HepG2 (cell line): ENCODE data around the gene SCO1. TPM values are rescaled to one million over a fixed set of nuclear protein-coding genes. Genes with fewer than 3 reads are reported as not detected.

ENCODE experiments used
- BCL6 ChIP-seq: IDR thresholded peaks from 2 replicates; pipeline ENCODE4 v1.6.1; 2016; ENCODE audit warnings: missing genetic modification reagents, missing compliant biosample characterization
- FOXC1 ChIP-seq: sonication (generic); formaldehyde crosslinking; IDR thresholded peaks from 2 replicates; pipeline ENCODE4 v1.8.0; 2022; ENCODE audit warnings: mild to moderate bottlenecking, missing genetic modification reagents, borderline replicate concordance
- GFI1 ChIP-seq: sonication (generic); formaldehyde crosslinking; IDR thresholded peaks from 2 replicates; pipeline ENCODE4 v1.5.0; 2020; ENCODE audit warnings: missing genetic modification reagents, mild to moderate bottlenecking, borderline replicate concordance
- GLI4 ChIP-seq: sonication (generic); formaldehyde crosslinking; IDR thresholded peaks from 2 replicates; pipeline ENCODE4 v1.5.1; 2020; ENCODE audit warnings: missing genetic modification reagents, mild to moderate bottlenecking, moderate library complexity, borderline replicate concordance
- HOXA3 ChIP-seq: sonication (generic); formaldehyde crosslinking; IDR thresholded peaks from 2 replicates; pipeline ENCODE4 v1.5.0; 2020; ENCODE audit warnings: missing genetic modification reagents
- KMT2B ChIP-seq: IDR thresholded peaks from 2 replicates; pipeline ENCODE4 v1.6.1; 2016; ENCODE audit warnings: missing genetic modification reagents, missing compliant biosample characterization
- RFX5 ChIP-seq: IDR thresholded peaks from 2 replicates; pipeline ENCODE4 v1.6.1; 2011; ENCODE audit warnings: low read depth, low read length, improper control_type of control experiment
- SOX5 ChIP-seq: IDR thresholded peaks from 2 replicates; pipeline ENCODE4 v1.6.1; 2016; ENCODE audit warnings: borderline replicate concordance
- SP2 ChIP-seq: sonication (generic); formaldehyde crosslinking; IDR thresholded peaks from 2 replicates; pipeline ENCODE4 v1.5.1; 2020; ENCODE audit warnings: mild to moderate bottlenecking, missing genetic modification reagents
- TAF15 ChIP-seq: fragments of 200-400 bp; formaldehyde crosslinking; IDR thresholded peaks from one replicate; pipeline ENCODE4 v1.6.1; 2018; ENCODE audit warnings: mild to moderate bottlenecking, low read depth, low read length; ENCODE audit not compliant: poor library complexity, severe bottlenecking
- TEAD3 ChIP-seq: optimal IDR thresholded peaks from 2 replicates; pipeline ENCODE3; 2016; ENCODE audit warnings: borderline replicate concordance
- U2AF1 ChIP-seq: fragments of 200-400 bp; formaldehyde crosslinking; optimal IDR thresholded peaks from 2 replicates; pipeline ENCODE3; 2017; ENCODE audit warnings: mild to moderate bottlenecking, low read depth, low read length
- ZBTB20 ChIP-seq: sonication (generic); formaldehyde crosslinking; IDR thresholded peaks from 2 replicates; pipeline ENCODE4 v1.8.1; 2023; ENCODE audit warnings: missing genetic modification reagents, low read depth, mild to moderate bottlenecking, borderline replicate concordance
- ZIK1 ChIP-seq: sonication (generic); formaldehyde crosslinking; IDR thresholded peaks from 2 replicates; pipeline ENCODE4 v1.5.0; 2020; ENCODE audit warnings: mild to moderate bottlenecking, low read depth, missing genetic modification reagents, borderline replicate concordance
- ZNF124 ChIP-seq: sonication (generic); formaldehyde crosslinking; IDR thresholded peaks from 2 replicates; pipeline ENCODE4 v1.4.0; 2020; ENCODE audit warnings: missing genetic modification reagents
- ZNF136 ChIP-seq: sonication (generic); formaldehyde crosslinking; IDR thresholded peaks from 2 replicates; pipeline ENCODE4 v1.8.1; 2022; ENCODE audit warnings: low read depth, mild to moderate bottlenecking, moderate library complexity, missing genetic modification reagents
- ZNF160 ChIP-seq: sonication (generic); formaldehyde crosslinking; IDR thresholded peaks from 2 replicates; pipeline ENCODE4 v1.8.0; 2022; ENCODE audit warnings: mild to moderate bottlenecking, inconsistent platforms, missing genetic modification reagents
- ZNF24 ChIP-seq: fragments of 450-650 bp; IDR thresholded peaks from 2 replicates; pipeline ENCODE4 v1.6.1; 2017; ENCODE audit warnings: antibody characterized with exemption, mild to moderate bottlenecking
- ZNF317 ChIP-seq: sonication (generic); formaldehyde crosslinking; IDR thresholded peaks from 2 replicates; pipeline ENCODE4 v1.5.0; 2020; ENCODE audit warnings: mild to moderate bottlenecking, missing genetic modification reagents
- ZNF501 ChIP-seq: sonication (generic); formaldehyde crosslinking; IDR thresholded peaks from 2 replicates; pipeline ENCODE4 v1.5.1; 2020; ENCODE audit warnings: mild to moderate bottlenecking, moderate library complexity, missing genetic modification reagents
- ZNF503 ChIP-seq: sonication (generic); formaldehyde crosslinking; IDR thresholded peaks from 2 replicates; pipeline ENCODE4 v1.4.0; 2020; ENCODE audit warnings: missing genetic modification reagents
- ZNF549 ChIP-seq: sonication (generic); formaldehyde crosslinking; IDR thresholded peaks from 2 replicates; pipeline ENCODE4 v1.5.0; 2020; ENCODE audit warnings: missing genetic modification reagents
- ZNF574 ChIP-seq: sonication (generic); formaldehyde crosslinking; IDR thresholded peaks from 2 replicates; pipeline ENCODE4 v1.4.0; 2020; ENCODE audit warnings: missing genetic modification reagents
- polyA plus RNA-seq, 8 experiments: library from polyadenylated mRNA; depleted of rRNA in 3 of 8; stranded (reverse) in 7 of 8; unstranded in 1 of 8; fragments of >200 nt; fragmentation: Illumina TruSeq in 4 of 8; extraction: Trizol in 4 of 8; gene quantifications; 2 replicates each; pipeline versions ENCODE4 v1.2.1 to v1.2.3, GENCODE V29; 2011 to 2016; ENCODE audit warnings: low read depth in 4 of 8, missing spikeins in 1 of 8, mixed read lengths in 1 of 8; ENCODE audit not compliant: insufficient read depth in 1 of 8
- total RNA-seq, 5 experiments: library from RNA; depleted of rRNA; stranded (reverse); fragments of >200 nt; fragmentation: Illumina TruSeq; extraction: Trizol; gene quantifications; 2 replicates each; pipeline ENCODE4 v1.2.3, GENCODE V29; 2016; ENCODE audit warnings: low read depth in 1 of 5
- TF ChIP-seq, protein P1 (sequence below): sonication (generic); formaldehyde crosslinking; IDR thresholded peaks from 2 replicates; pipeline ENCODE4 v1.4.0; 2020; ENCODE audit warnings: missing genetic modification reagents, mild to moderate bottlenecking, borderline replicate concordance
- TF ChIP-seq, protein P2 (sequence below): IDR thresholded peaks from 2 replicates; pipeline ENCODE4 v1.6.1; 2016

Gene SCO1
- total and polyA plus RNA-seq, 2 of the 13 experiments (the other 11 are each of a cell fraction or from before 2014, with no cell fraction given) = 11.4 to 50.3 TPM

DNA sequence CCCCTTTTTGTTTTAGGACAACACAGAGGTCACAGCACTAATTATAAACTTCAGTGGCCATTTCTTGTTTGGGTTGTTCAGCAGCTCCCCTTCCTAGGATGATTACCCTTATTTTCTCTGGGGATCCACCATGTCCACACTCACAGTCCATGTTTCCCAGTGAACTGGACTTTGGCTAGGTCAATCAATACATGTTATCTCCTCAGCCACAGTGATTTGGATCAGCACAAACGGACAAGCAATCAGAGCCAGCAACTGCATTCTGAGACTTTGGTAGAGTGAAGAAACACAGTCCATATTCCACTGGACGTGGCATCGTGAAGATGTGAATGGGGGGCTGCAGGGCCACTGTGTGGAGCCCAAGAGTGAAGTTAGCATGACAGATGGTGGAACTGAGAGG, 27.9 kb upstream of the SCO1 start (continued):
- TF ChIP-seq ZBTB20 (CRISPR knock-in tag) (no peak), GFI1 (peak; percentile 95), KMT2B (CRISPR knock-in tag) (no peak), FOXC1 (CRISPR knock-in tag) (no peak), ZNF24 (no peak), U2AF1 (no peak), GLI4 (CRISPR knock-in tag) (no peak), ZNF124 (CRISPR knock-in tag) (no peak), RFX5 (no peak), ZNF317 (CRISPR knock-in tag) (peak; percentile 32; the same call in 1 of the 2 replicates), ZNF503 (CRISPR knock-in tag) (no peak), HOXA3 (CRISPR knock-in tag) (peak; percentile 57), BCL6 (CRISPR knock-in tag) (peak; percentile 29; the same call in 1 of the 2 replicates), ZNF549 (CRISPR knock-in tag) (no peak), ZNF136 (CRISPR knock-in tag) (no peak), SP2 (CRISPR knock-in tag) (no peak), ZIK1 (CRISPR knock-in tag) (no peak), ZNF160 (no peak), ZNF501 (0 out of 2 replicates have a peak, but pooled peaks have one; percentile 32), ZNF574 (CRISPR knock-in tag) (peak; percentile 51; the same call in 1 of the 2 replicates), TAF15 (no peak), SOX5 (no peak), TEAD3 (peak; percentile 25)
- TF ChIP-seq, protein P1, sequence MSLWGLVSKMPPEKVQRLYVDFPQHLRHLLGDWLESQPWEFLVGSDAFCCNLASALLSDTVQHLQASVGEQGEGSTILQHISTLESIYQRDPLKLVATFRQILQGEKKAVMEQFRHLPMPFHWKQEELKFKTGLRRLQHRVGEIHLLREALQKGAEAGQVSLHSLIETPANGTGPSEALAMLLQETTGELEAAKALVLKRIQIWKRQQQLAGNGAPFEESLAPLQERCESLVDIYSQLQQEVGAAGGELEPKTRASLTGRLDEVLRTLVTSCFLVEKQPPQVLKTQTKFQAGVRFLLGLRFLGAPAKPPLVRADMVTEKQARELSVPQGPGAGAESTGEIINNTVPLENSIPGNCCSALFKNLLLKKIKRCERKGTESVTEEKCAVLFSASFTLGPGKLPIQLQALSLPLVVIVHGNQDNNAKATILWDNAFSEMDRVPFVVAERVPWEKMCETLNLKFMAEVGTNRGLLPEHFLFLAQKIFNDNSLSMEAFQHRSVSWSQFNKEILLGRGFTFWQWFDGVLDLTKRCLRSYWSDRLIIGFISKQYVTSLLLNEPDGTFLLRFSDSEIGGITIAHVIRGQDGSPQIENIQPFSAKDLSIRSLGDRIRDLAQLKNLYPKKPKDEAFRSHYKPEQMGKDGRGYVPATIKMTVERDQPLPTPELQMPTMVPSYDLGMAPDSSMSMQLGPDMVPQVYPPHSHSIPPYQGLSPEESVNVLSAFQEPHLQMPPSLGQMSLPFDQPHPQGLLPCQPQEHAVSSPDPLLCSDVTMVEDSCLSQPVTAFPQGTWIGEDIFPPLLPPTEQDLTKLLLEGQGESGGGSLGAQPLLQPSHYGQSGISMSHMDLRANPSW (CRISPR knock-in tag) = no peak
- TF ChIP-seq, protein P2, sequence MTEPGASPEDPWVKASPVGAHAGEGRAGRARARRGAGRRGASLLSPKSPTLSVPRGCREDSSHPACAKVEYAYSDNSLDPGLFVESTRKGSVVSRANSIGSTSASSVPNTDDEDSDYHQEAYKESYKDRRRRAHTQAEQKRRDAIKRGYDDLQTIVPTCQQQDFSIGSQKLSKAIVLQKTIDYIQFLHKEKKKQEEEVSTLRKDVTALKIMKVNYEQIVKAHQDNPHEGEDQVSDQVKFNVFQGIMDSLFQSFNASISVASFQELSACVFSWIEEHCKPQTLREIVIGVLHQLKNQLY = peak; percentile 40; the same call in 1 of the 2 replicates
